HepG2 (cell line): Measurements from ENCODE around the gene TMOD2. TPM values are rescaled to one million over a fixed set of nuclear protein-coding genes. Genes with fewer than 3 reads are reported as not detected.

Experiments
- CEBPG ChIP-seq: IDR thresholded peaks from 2 replicates; pipeline ENCODE4 v1.6.1; 2016
- GABPB1 ChIP-seq: IDR thresholded peaks from 2 replicates; pipeline ENCODE4 v1.6.1; 2016; ENCODE audit warnings: mild to moderate bottlenecking, missing genetic modification reagents, moderate library complexity, missing compliant biosample characterization
- GPN1 ChIP-seq: sonication (generic); formaldehyde crosslinking; IDR thresholded peaks from 2 replicates; pipeline ENCODE4 v1.5.1; 2020; ENCODE audit warnings: missing genetic modification reagents, borderline replicate concordance
- HNRNPK ChIP-seq: fragments of 200-400 bp; formaldehyde crosslinking; IDR thresholded peaks from 2 replicates; pipeline ENCODE4 v1.6.1; 2018; ENCODE audit warnings: low read length, low read depth, moderate library complexity, mild to moderate bottlenecking; ENCODE audit not compliant: poor library complexity, severe bottlenecking
- KDM6A ChIP-seq: IDR thresholded peaks from 2 replicates; pipeline ENCODE4 v1.6.1; 2016; ENCODE audit warnings: low read depth
- MTF2 ChIP-seq: sonication (generic); formaldehyde crosslinking; IDR thresholded peaks from 2 replicates; pipeline ENCODE4 v1.5.0; 2020; ENCODE audit warnings: missing genetic modification reagents, borderline replicate concordance
- NFKBIZ ChIP-seq: IDR thresholded peaks from 2 replicates; pipeline ENCODE4 v1.6.1; 2018; ENCODE audit warnings: missing genetic modification reagents, missing compliant biosample characterization
- NR3C1 ChIP-seq: sonication (generic); formaldehyde crosslinking; IDR thresholded peaks from 2 replicates; pipeline ENCODE4 v1.4.0; 2020; ENCODE audit warnings: missing genetic modification reagents
- TFAP4 ChIP-seq: sonication (generic); IDR thresholded peaks from 2 replicates; pipeline ENCODE4 v1.6.1; 2016; ENCODE audit warnings: low read depth, borderline replicate concordance
- TFDP1 ChIP-seq: IDR thresholded peaks from 2 replicates; pipeline ENCODE4 v1.6.1; 2016; ENCODE audit warnings: missing compliant biosample characterization, missing genetic modification reagents, borderline replicate concordance
- THAP8 ChIP-seq: sonication (generic); formaldehyde crosslinking; IDR thresholded peaks from 2 replicates; pipeline ENCODE4 v1.5.1; 2020; ENCODE audit warnings: missing genetic modification reagents, mild to moderate bottlenecking, borderline replicate concordance
- ZC3H4 ChIP-seq: sonication (generic); formaldehyde crosslinking; IDR thresholded peaks from 2 replicates; pipeline ENCODE4 v1.4.0; 2020; ENCODE audit warnings: missing genetic modification reagents, borderline replicate concordance
- ZNF296 ChIP-seq: sonication (generic); formaldehyde crosslinking; conservative IDR thresholded peaks from 2 replicates; pipeline ENCODE4 v1.5.0; 2020; ENCODE audit warnings: mild to moderate bottlenecking, missing genetic modification reagents
- ZNF329 ChIP-seq: sonication (generic); formaldehyde crosslinking; IDR thresholded peaks from 2 replicates; pipeline ENCODE4 v1.9.0; 2021; ENCODE audit warnings: low read depth, mild to moderate bottlenecking, missing genetic modification reagents
- ZNF510 ChIP-seq: sonication (generic); formaldehyde crosslinking; IDR thresholded peaks from 2 replicates; pipeline ENCODE4 v1.4.0; 2020; ENCODE audit warnings: low read depth, mild to moderate bottlenecking, missing genetic modification reagents
- ZNF552 ChIP-seq: sonication (generic); formaldehyde crosslinking; IDR thresholded peaks from 2 replicates; pipeline ENCODE4 v1.9.0; 2022; ENCODE audit warnings: missing genetic modification reagents, mild to moderate bottlenecking, borderline replicate concordance
- ZNF644 ChIP-seq: IDR thresholded peaks from 2 replicates; pipeline ENCODE4 v1.6.1; 2016; ENCODE audit warnings: low read depth
- ZNF75D ChIP-seq: sonication (generic); formaldehyde crosslinking; IDR thresholded peaks from 2 replicates; pipeline ENCODE4 v1.8.1; 2023; ENCODE audit warnings: missing genetic modification reagents, mild to moderate bottlenecking, borderline replicate concordance
- polyA plus RNA-seq, 8 experiments: library from polyadenylated mRNA; depleted of rRNA in 3 of 8; stranded (reverse) in 7 of 8; unstranded in 1 of 8; fragments of >200 nt; fragmentation: Illumina TruSeq in 4 of 8; extraction: Trizol in 4 of 8; gene quantifications; 2 replicates each; pipeline versions ENCODE4 v1.2.1 to v1.2.3, GENCODE V29; 2011 to 2016; ENCODE audit warnings: low read depth in 4 of 8, missing spikeins in 1 of 8, mixed read lengths in 1 of 8; ENCODE audit not compliant: insufficient read depth in 1 of 8
- total RNA-seq, 5 experiments: library from RNA; depleted of rRNA; stranded (reverse); fragments of >200 nt; fragmentation: Illumina TruSeq; extraction: Trizol; gene quantifications; 2 replicates each; pipeline ENCODE4 v1.2.3, GENCODE V29; 2016; ENCODE audit warnings: low read depth in 1 of 5
- TF ChIP-seq, protein P1 (sequence below): sonication (generic); formaldehyde crosslinking; IDR thresholded peaks from 2 replicates; pipeline ENCODE4 v1.9.0; 2021; ENCODE audit warnings: missing genetic modification reagents, borderline replicate concordance

TMOD2 gene
- total and polyA plus RNA-seq, 2 of the 13 experiments (the other 11 are each of a cell fraction or from before 2014, with no cell fraction given) = 0.01 to 0.02 TPM

DNA sequence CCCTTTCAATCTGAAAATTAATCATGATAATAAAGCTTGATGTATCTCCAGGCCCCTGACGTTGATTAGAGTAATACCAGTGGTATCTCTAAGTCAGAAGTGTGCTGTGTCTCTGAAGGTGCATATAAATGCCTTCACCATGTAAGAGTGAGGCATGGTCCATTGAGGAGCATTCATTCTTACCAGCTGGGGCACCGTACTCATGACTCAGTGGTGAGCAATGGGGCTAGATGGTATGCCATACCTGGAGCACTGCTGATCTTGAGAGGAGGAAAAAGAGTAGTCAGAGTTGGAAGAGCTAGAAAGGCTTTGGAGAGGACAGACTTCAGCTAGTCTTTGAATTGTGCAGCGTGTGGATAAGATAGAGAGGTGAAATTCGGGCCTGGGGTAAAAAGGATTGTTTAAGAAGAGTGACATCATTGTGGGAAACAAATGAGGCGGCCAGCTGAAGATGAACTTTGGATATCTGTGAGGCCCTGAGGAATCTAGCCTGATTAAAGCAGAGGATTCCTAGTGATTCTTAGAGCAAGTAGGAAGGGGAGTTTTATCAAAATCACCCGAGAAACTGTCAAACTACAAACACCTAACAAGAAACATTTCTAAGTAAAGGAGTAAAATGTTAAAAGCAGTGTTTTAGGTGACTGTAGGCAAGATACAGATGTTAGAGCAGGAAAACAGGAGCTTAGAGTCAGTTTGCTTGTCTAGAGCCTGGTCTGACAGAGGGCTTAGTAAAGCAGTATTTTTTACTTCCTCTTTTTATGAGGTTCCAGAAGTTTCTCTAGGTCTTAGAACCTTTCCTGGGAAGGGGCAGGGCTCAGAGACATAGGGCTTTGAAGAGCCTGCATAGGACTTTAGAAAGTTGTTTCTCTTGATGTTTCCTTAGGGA lies 91.7 kb downstream of the TMOD2 start (continued):
- TF ChIP-seq NR3C1 (no peak), ZC3H4 (CRISPR knock-in tag) (no peak), CEBPG (no peak), THAP8 (CRISPR knock-in tag) (no peak), TFDP1 (CRISPR knock-in tag) (no peak), ZNF644 (peak; percentile 47; the same call in 1 of the 2 replicates), KDM6A (no peak), TFAP4 (peak; percentile 50; the same call in 1 of the 2 replicates), ZNF296 (CRISPR knock-in tag) (no peak), HNRNPK (no peak), MTF2 (CRISPR knock-in tag) (no peak), ZNF329 (CRISPR knock-in tag) (no peak), GABPB1 (no peak), ZNF75D (CRISPR knock-in tag) (no peak), NFKBIZ (no peak), ZNF510 (CRISPR knock-in tag) (no peak), ZNF552 (no peak), GPN1 (CRISPR knock-in tag) (no peak)
- TF ChIP-seq, protein P1, sequence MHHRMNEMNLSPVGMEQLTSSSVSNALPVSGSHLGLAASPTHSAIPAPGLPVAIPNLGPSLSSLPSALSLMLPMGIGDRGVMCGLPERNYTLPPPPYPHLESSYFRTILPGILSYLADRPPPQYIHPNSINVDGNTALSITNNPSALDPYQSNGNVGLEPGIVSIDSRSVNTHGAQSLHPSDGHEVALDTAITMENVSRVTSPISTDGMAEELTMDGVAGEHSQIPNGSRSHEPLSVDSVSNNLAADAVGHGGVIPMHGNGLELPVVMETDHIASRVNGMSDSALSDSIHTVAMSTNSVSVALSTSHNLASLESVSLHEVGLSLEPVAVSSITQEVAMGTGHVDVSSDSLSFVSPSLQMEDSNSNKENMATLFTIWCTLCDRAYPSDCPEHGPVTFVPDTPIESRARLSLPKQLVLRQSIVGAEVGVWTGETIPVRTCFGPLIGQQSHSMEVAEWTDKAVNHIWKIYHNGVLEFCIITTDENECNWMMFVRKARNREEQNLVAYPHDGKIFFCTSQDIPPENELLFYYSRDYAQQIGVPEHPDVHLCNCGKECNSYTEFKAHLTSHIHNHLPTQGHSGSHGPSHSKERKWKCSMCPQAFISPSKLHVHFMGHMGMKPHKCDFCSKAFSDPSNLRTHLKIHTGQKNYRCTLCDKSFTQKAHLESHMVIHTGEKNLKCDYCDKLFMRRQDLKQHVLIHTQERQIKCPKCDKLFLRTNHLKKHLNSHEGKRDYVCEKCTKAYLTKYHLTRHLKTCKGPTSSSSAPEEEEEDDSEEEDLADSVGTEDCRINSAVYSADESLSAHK (CRISPR knock-in tag) = no peak
